A673 (cell line): ENCODE results near the gene ALDH7A1.

Source experiments
- EZH2 ChIP-seq: fragments of 200-600 bp; sonication (generic); IDR thresholded peaks from 2 replicates; pipeline ENCODE4 v1.6.1; 2017; ENCODE audit warnings: borderline replicate concordance, low read depth, mild to moderate bottlenecking, mixed read lengths, antibody characterized with exemption, low read length; ENCODE audit not compliant: poor library complexity, severe bottlenecking
- TF ChIP-seq, protein P1 (sequence below): fragments of 300-800, 200-600 bp; sonication (generic); conservative IDR thresholded peaks from 2 replicates; pipeline ENCODE4 v1.5.1; 2017; ENCODE audit warnings: low read depth, mild to moderate bottlenecking, antibody characterized with exemption, low read length, moderate library complexity, mixed read lengths

DNA sequence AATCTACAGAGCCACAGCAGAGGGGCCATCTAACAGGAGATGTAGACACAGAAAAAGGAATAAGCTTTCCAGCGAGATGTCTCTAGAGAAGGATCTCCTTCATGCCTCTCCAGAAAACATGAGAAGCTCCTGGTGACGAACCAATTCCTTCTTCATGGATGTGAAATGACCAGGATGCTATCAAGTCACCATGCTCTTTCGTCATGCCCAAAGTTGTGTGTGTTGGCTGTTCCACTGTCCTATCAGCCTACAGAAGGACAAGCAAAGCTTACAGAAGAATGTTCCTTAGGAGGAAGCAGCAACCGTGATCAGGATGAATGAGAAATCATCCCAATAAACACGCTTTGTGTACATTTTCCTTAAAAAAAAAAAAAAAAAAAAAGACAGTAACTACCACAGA is 54.4 kb downstream of the ALDH7A1 start:
- TF ChIP-seq EZH2: no peak
- TF ChIP-seq, protein P1, sequence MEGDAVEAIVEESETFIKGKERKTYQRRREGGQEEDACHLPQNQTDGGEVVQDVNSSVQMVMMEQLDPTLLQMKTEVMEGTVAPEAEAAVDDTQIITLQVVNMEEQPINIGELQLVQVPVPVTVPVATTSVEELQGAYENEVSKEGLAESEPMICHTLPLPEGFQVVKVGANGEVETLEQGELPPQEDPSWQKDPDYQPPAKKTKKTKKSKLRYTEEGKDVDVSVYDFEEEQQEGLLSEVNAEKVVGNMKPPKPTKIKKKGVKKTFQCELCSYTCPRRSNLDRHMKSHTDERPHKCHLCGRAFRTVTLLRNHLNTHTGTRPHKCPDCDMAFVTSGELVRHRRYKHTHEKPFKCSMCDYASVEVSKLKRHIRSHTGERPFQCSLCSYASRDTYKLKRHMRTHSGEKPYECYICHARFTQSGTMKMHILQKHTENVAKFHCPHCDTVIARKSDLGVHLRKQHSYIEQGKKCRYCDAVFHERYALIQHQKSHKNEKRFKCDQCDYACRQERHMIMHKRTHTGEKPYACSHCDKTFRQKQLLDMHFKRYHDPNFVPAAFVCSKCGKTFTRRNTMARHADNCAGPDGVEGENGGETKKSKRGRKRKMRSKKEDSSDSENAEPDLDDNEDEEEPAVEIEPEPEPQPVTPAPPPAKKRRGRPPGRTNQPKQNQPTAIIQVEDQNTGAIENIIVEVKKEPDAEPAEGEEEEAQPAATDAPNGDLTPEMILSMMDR: no peak
